Gastrocnemius medialis (tissue), 4 donors: Measurements from ENCODE around the gene KMT2A. TPM values are rescaled to one million over a fixed set of nuclear protein-coding genes. Genes with fewer than 3 reads are reported as not detected.

Source experiments
- ATAC-seq, 2 donors: fragments of 150-250 bp; one replicate each; pipeline ENCODE4 v1.9.1; 2016
- DNase-seq, 2 donors: peaks; one replicate each; pipeline ENCODE4 v3.0.0-alpha.2; 2019
- H3K27ac ChIP-seq, 4 donors: fragments of 200-600 bp; sonication (generic); 1 replicate in 1 of 4; 2 replicates in 3 of 4; pipeline ENCODE4 v1.5.1; 2016 to 2018; ENCODE audit warnings: mild to moderate bottlenecking in 2 of 4, moderate library complexity in 1 of 4
- H3K27me3 ChIP-seq, 3 donors: fragments of 200-600 bp; sonication (generic) in 2 of 3; 1 replicate in 1 of 3; 2 replicates in 2 of 3; pipeline versions ENCODE4 v1.5.1 to v1.6.0; 2016 to 2019; ENCODE audit warnings: mild to moderate bottlenecking in 1 of 3, moderate library complexity in 1 of 3
- H3K36me3 ChIP-seq, 2 donors: fragments of 200-600 bp; sonication (generic) in 1 of 2; one replicate each; pipeline ENCODE4 v1.5.1; 2017 to 2018
- H3K4me1 ChIP-seq, 2 donors: fragments of 200-600 bp; sonication (generic) in 1 of 2; one replicate each; pipeline ENCODE4 v1.5.1; 2016 to 2017; ENCODE audit warnings: mild to moderate bottlenecking in 2 of 2
- H3K4me3 ChIP-seq, 4 donors: fragments of 200-600 bp; sonication (generic) in 3 of 4; 1 replicate in 1 of 4; 2 replicates in 3 of 4; pipeline ENCODE4 v1.5.1; 2016 to 2019; ENCODE audit warnings: mild to moderate bottlenecking in 2 of 4
- H3K9me3 ChIP-seq, 3 donors: fragments of 200-600 bp; sonication (generic) in 2 of 3; 1 replicate in 1 of 3; 2 replicates in 2 of 3; pipeline ENCODE4 v1.5.1; 2016 to 2019
- POLR2A ChIP-seq, 2 donors: fragments of 450-650 bp; IDR thresholded peaks; one replicate each; pipeline ENCODE4 v1.6.1; 2017; ENCODE audit warnings: antibody characterized with exemption in 2 of 2, mild to moderate bottlenecking in 2 of 2, moderate library complexity in 2 of 2
- in situ Hi-C, 4 donors: fragments of 200-750 bp; cut with MboI; loops; one replicate each; pipeline versions ENCODE4 v1.15.0 to v1.8.0; 2017; ENCODE audit warnings: low sequenced_read_pairs in 4 of 4
- intact Hi-C: fragments of 100-400 bp; cut with DNase I; formaldehyde crosslinking; loops from one replicate; pipeline ENCODE4 v1.15.1; 2023; ENCODE audit warnings: low total_unique reads
- total RNA-seq, 4 donors: library from RNA; depleted of rRNA; stranded (reverse); fragments of >200 nt; gene quantifications; one replicate each; pipeline versions ENCODE4 v1.1.0 to v1.2.3, GENCODE V29; 2016
- TF ChIP-seq, protein P1 (sequence below), 5 experiments: fragments of 450-650 bp in 3 of 5; fragments of 200-600 bp in 2 of 5; sonication (generic) in 2 of 5; IDR thresholded peaks in 4 of 5; conservative IDR thresholded peaks in 1 of 5; 1 replicate in 4 of 5; 2 replicates in 1 of 5; pipeline ENCODE4 v1.5.1; 2016 to 2019; ENCODE audit warnings: antibody characterized with exemption in 5 of 5, mild to moderate bottlenecking in 3 of 5, moderate library complexity in 3 of 5

KMT2A gene
- total RNA-seq, 4 donors from 2014 or later, result 24.3 to 55.6 (median 27.9) TPM

DNA sequence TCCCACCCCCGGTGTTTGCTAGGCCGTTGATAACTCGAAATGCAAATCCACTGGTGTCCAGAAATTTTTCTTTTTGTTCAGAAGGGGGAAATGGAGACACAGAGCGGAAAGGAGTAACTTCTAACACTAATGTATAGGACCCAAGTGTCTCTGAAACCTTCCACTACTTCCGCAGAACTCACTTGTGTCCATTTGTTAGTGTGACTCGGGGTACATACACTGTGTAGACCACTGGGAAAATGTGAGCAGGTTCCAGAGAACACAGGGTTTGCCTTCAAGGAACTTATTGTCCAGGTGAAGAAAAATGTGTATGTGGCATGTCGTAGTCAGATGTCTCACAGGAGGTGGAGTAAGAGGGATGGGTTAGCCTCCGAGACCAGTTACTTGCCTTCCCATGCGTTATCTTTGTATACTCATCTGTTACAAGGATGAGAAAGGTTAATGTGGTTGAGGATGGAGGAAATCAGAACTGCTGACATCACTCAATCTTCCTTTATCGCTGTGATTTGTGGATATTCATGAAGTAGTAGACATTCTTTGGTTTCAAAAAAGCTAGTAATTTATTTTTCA, 136.8 kb downstream of the KMT2A start:
- Histone ChIP-seq H3K9me3 (no peaks in the 10 kb centered on the region), H3K4me1 (peaks cover 30 to 49% of the 10 kb centered on the region in 2 donors), H3K4me3 (peak overlapping the region; percentile 79 to 99 (median 99)), H3K27me3 (no peaks in the 10 kb centered on the region), H3K36me3 (no peaks in the 10 kb centered on the region), H3K27ac (peak overlapping the region; percentile 90 to 99 (median 99))
- intact Hi-C loops, result no loop called here
- in situ Hi-C loops, result no loop called here
- ATAC-seq (peak; percentile 5 to 26), DNase-seq (no peak)
- no peak for TF ChIP-seq POLR2A (IDR thresholded peaks at IDR 0.05)

DNA sequence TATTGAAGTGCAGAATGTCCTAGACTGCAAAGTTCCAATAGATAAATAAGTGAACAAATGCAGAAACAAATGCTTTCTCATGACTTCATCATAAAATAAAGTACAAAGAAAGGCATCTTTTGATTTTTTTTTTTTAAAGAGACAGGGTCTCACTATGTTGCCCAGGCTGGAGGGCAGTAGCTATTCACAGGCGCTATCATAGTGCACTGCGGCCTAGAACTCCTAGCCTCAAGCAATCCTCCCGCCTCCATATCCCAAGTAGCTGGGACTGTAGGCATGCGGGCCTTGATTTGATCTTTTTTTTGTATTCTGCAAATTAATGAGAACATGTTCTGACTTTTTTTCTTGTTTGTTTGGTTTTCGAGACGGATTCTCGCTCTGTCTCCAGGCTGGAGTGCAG, 138.3 kb downstream of the KMT2A start:
- no peaks in the 10 kb centered on the region for H3K36me3 ChIP-seq
- no peaks in the 10 kb centered on the region for H3K27me3 ChIP-seq
- H3K4me1 ChIP-seq, result peaks cover 37 to 59% of the 10 kb centered on the region in 2 donors
- no peak overlapping the region for H3K27ac ChIP-seq
- no peaks in the 10 kb centered on the region for H3K9me3 ChIP-seq
- intact Hi-C loops (no loop called here), in situ Hi-C loops (no loop called here)
- ATAC-seq, result no peak
- DNase-seq, result no peak
- H3K4me3 ChIP-seq, result no peak overlapping the region
- TF ChIP-seq POLR2A (IDR thresholded peaks at IDR 0.05), result no peak
- TF ChIP-seq, protein P1, sequence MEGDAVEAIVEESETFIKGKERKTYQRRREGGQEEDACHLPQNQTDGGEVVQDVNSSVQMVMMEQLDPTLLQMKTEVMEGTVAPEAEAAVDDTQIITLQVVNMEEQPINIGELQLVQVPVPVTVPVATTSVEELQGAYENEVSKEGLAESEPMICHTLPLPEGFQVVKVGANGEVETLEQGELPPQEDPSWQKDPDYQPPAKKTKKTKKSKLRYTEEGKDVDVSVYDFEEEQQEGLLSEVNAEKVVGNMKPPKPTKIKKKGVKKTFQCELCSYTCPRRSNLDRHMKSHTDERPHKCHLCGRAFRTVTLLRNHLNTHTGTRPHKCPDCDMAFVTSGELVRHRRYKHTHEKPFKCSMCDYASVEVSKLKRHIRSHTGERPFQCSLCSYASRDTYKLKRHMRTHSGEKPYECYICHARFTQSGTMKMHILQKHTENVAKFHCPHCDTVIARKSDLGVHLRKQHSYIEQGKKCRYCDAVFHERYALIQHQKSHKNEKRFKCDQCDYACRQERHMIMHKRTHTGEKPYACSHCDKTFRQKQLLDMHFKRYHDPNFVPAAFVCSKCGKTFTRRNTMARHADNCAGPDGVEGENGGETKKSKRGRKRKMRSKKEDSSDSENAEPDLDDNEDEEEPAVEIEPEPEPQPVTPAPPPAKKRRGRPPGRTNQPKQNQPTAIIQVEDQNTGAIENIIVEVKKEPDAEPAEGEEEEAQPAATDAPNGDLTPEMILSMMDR (IDR thresholded peaks at IDR 0.05 in 4 of 5, conservative IDR thresholded peaks at IDR 0.05 in 1 of 5), result no peak

Other genes with a start within 250 kb of the KMT2A start
- gene JAML, start 211.5 kb upstream of the KMT2A start, total RNA-seq, result 1 to 10 TPM in 1 of 4 donors, under 1 TPM in 2, not detected in 1; 0.82 to 1.2 (median 0.91) TPM
- gene MPZL3, start 184.1 kb upstream of the KMT2A start, total RNA-seq, result 1 to 10 TPM in 1 of 4 donors, under 1 TPM in 3; 0.10 to 2.1 (median 0.19) TPM
- gene MPZL2, start 172.2 kb upstream of the KMT2A start, total RNA-seq, result 1 to 10 TPM; 1.2 to 7.9 (median 3.4) TPM
- under 1 TPM in 2 of 4 donors, not detected in 2; 0.42 to 0.51 TPM for gene CD3E, start 131.8 kb upstream of the KMT2A start, total RNA-seq
- 1 to 10 TPM in 1 of 4 donors, under 1 TPM in 2, not detected in 1; 0.35 to 3.0 (median 0.46) TPM for gene CD3D, start 93.8 kb upstream of the KMT2A start, total RNA-seq
- gene CD3G, start 92.1 kb upstream of the KMT2A start, total RNA-seq, result under 1 TPM in 2 of 4 donors, not detected in 2; 0.33 to 0.51 TPM
- gene UBE4A, start 76.9 kb upstream of the KMT2A start, total RNA-seq, result 10 to 100 TPM; 36.6 to 73.9 (median 41.7) TPM
- gene ATP5MG, start 34.9 kb upstream of the KMT2A start, total RNA-seq, result 10 to 100 TPM; 46.9 to 90.6 (median 55.4) TPM
- gene TTC36, start 91.0 kb downstream of the KMT2A start, total RNA-seq, result 1 to 10 TPM in 1 of 4 donors, under 1 TPM in 1, not detected in 2; 0.55 to 3.8 TPM
- gene TMEM25, start 94.7 kb downstream of the KMT2A start, total RNA-seq, result 10 to 100 TPM in 2 of 4 donors, 1 to 10 TPM in 2; 2.5 to 36.6 (median 10.7) TPM
- 10 to 100 TPM; 14.1 to 25.1 (median 15.4) TPM for gene IFT46, start 129.4 kb downstream of the KMT2A start, total RNA-seq
- gene ARCN1, start 135.9 kb downstream of the KMT2A start, total RNA-seq, result 10 to 100 TPM; 48.7 to 78.7 (median 65.4) TPM
- 10 to 100 TPM; 16.5 to 35.7 (median 22.7) TPM for gene PHLDB1, start 171.1 kb downstream of the KMT2A start, total RNA-seq
- gene TREH, start 243.2 kb downstream of the KMT2A start, total RNA-seq, result not detected